Body of pancreas (tissue), 4 donors: Measurements from ENCODE around the gene SLC25A19. TPM values are rescaled to one million over a fixed set of nuclear protein-coding genes. Genes with fewer than 3 reads are reported as not detected.
A peak's percentile ranks its signal among the peaks of the same experiment; 100 is the strongest.

ENCODE experiments used
- ATAC-seq: fragments of 150-250 bp; one replicate; pipeline ENCODE4 v1.9.1; 2016
- DNase-seq, 4 donors: peaks; one replicate each; pipeline ENCODE4 v3.0.0-alpha.2; 2019
- H3K27ac ChIP-seq, 4 donors: fragments of 200-600 bp; sonication (generic); 1 replicate in 3 of 4; 2 replicates in 1 of 4; pipeline versions ENCODE4 v1.5.1 to v1.6.1; 2016 to 2019; ENCODE audit warnings: mild to moderate bottlenecking in 1 of 4, mixed read lengths in 1 of 4, moderate library complexity in 1 of 4
- H3K27me3 ChIP-seq, 2 donors: fragments of 200-600 bp; sonication (generic); one replicate each; pipeline ENCODE4 v1.6.0; 2016; ENCODE audit warnings: mild to moderate bottlenecking in 1 of 2
- H3K36me3 ChIP-seq, 2 donors: fragments of 200-600 bp; sonication (generic); replicated peaks in 1 of 2; 2 replicates each; pipeline ENCODE4 v1.5.1; 2016; ENCODE audit warnings: low read depth in 2 of 2; ENCODE audit not compliant: insufficient read depth in 1 of 2
- H3K4me1 ChIP-seq: fragments of 200-600 bp; sonication (generic); one replicate; pipeline ENCODE4 v1.6.0; 2016
- H3K4me3 ChIP-seq, 2 donors: fragments of 200-600 bp; sonication (generic); 1 replicate in 1 of 2; 2 replicates in 1 of 2; pipeline ENCODE4 v1.5.1; 2016 to 2019
- H3K9me3 ChIP-seq, 3 donors: fragments of 200-600 bp; sonication (generic); 1 replicate in 2 of 3; 2 replicates in 1 of 3; pipeline ENCODE4 v1.5.1; 2016
- CTCF ChIP-seq, 7 experiments: fragments of 450-650 bp in 4 of 7; fragments of 200-600 bp in 3 of 7; sonication (generic) in 3 of 7; IDR thresholded peaks; one replicate each; pipeline ENCODE4 v1.5.1; 2016 to 2019; ENCODE audit warnings: antibody characterized with exemption in 7 of 7
- POLR2A ChIP-seq, 3 donors: fragments of 450-650 bp; IDR thresholded peaks; one replicate each; pipeline ENCODE4 v1.6.1; 2016; ENCODE audit warnings: antibody characterized with exemption in 3 of 3, mild to moderate bottlenecking in 2 of 3
- WGBS, 2 donors: methylation state at CpG; one replicate each; pipeline ENCODE4 v1.1.5; 2017; 5-methylcytosine and 5-hydroxymethylcytosine counted together
- intact Hi-C: fragments of 100-400 bp; cut with DNase I; formaldehyde crosslinking; loops from one replicate; pipeline ENCODE4 v1.15.1; 2023
- total RNA-seq, 2 donors: library from RNA; depleted of rRNA; stranded (reverse); fragments of >200 nt; gene quantifications; one replicate each; pipeline ENCODE4 v1.1.0, GENCODE V29; 2016

SLC25A19 gene
- total RNA-seq, result 1 to 10 TPM; 7.6 to 8.3 TPM

GRCh38 chr17:75289115-75289831 lies at the start of gene SLC25A19:
TSS of gene SLC25A19 (minus strand) at chr17:75289433. CDS start at chr17:75286764, 2,669 bp downstream.
- no peaks in the 10 kb centered on the region for H3K36me3 ChIP-seq
- H3K4me1 ChIP-seq, result peaks cover 14% of the 10 kb centered on the region
- TF ChIP-seq POLR2A (IDR thresholded peaks at IDR 0.05) (peak; percentile 97 to 98 (median 97)), CTCF (IDR thresholded peaks at IDR 0.05) (peak in 1 of 7 experiments; percentile 14)
- H3K27ac ChIP-seq, result peak within 1 kb of the TSS; percentile 69 to 98 (median 87)
- no peaks in the 10 kb centered on the region for H3K9me3 ChIP-seq
- ATAC-seq (peak; percentile 99), DNase-seq (peak; percentile 98 to 99 (median 98))
- peak within 1 kb of the TSS; percentile 39 to 75 for H3K4me3 ChIP-seq
- H3K27me3 ChIP-seq, result no peaks in the 10 kb centered on the region
- 1 to 3% methylated on average over 8 to 54 of the region's 65 CpGs for WGBS, 2 donors
- intact Hi-C loops, result no loop called here

GRCh38 chr17:75338335-75338734 lies 49.1 kb upstream of the SLC25A19 start:
- ATAC-seq, result no peak
- no peak for DNase-seq
- H3K36me3 ChIP-seq, result no peaks in the 10 kb centered on the region
- H3K27ac ChIP-seq, result peak overlapping the region in 1 of 4 donors; percentile 12
- 65 to 81% methylated on average over 6 of the region's 6 CpGs for WGBS, 2 donors
- no peaks in the 10 kb centered on the region for H3K9me3 ChIP-seq
- TF ChIP-seq POLR2A (IDR thresholded peaks at IDR 0.05) (no peak), CTCF (IDR thresholded peaks at IDR 0.05) (no peak)
- intact Hi-C loops, result no loop called here
- no peaks in the 10 kb centered on the region for H3K27me3 ChIP-seq
- no peak overlapping the region for H3K4me3 ChIP-seq
- peaks cover 20% of the 10 kb centered on the region for H3K4me1 ChIP-seq

- Histone ChIP-seq H3K9me3 (no peaks in the 10 kb centered on the region), H3K4me3 (no peak overlapping the region), H3K4me1 (peaks cover 3% of the 10 kb centered on the region), H3K36me3 (peaks cover 0 to 2% of the 10 kb centered on the region in 2 donors), H3K27me3 (no peaks in the 10 kb centered on the region), H3K27ac (no peak overlapping the region)
- WGBS, 2 donors, result 60 to 71% methylated on average over 3 of the region's 3 CpGs
- ATAC-seq (no peak), DNase-seq (no peak)
- intact Hi-C loops, result no loop called here
- TF ChIP-seq CTCF (IDR thresholded peaks at IDR 0.05) (no peak), POLR2A (IDR thresholded peaks at IDR 0.05) (no peak)
These were observed 46.1 kb upstream of the SLC25A19 start for GRCh38 chr17:75335315-75335714.

GRCh38 chr17:75334723-75335122 lies 45.5 kb upstream of the SLC25A19 start:
- Histone ChIP-seq H3K36me3 (peaks cover 0 to 2% of the 10 kb centered on the region in 2 donors), H3K4me3 (no peak overlapping the region), H3K27me3 (no peaks in the 10 kb centered on the region), H3K9me3 (no peaks in the 10 kb centered on the region), H3K4me1 (no peaks in the 10 kb centered on the region), H3K27ac (no peak overlapping the region)
- ATAC-seq, result no peak
- intact Hi-C loops, result no loop called here
- TF ChIP-seq CTCF (IDR thresholded peaks at IDR 0.05), result no peak
- TF ChIP-seq POLR2A (IDR thresholded peaks at IDR 0.05), result no peak
- no peak for DNase-seq
- 90 to 100% methylated on average over 3 of the region's 3 CpGs for WGBS, 2 donors

- no peak overlapping the region for H3K27ac ChIP-seq
- 65 to 78% methylated on average over 6 of the region's 6 CpGs for WGBS, 2 donors
- ATAC-seq (no peak), DNase-seq (no peak)
- H3K27me3 ChIP-seq, result no peaks in the 10 kb centered on the region
- peaks cover 0 to 2% of the 10 kb centered on the region in 2 donors for H3K36me3 ChIP-seq
- TF ChIP-seq CTCF (IDR thresholded peaks at IDR 0.05) (no peak), POLR2A (IDR thresholded peaks at IDR 0.05) (no peak)
- intact Hi-C loops, result no loop called here
- H3K9me3 ChIP-seq, result no peaks in the 10 kb centered on the region
- H3K4me1 ChIP-seq, result no peaks in the 10 kb centered on the region
- H3K4me3 ChIP-seq, result no peak overlapping the region
These were observed 42.4 kb upstream of the SLC25A19 start for GRCh38 chr17:75331671-75332070.
